ENCODE results near the gene DLAT. TPM values are rescaled to one million over a fixed set of nuclear protein-coding genes. Genes with fewer than 3 reads are reported as not detected.

DLAT gene
- total RNA-seq, 1 experiment from 2014 or later, result 28.1 TPM

DNA sequence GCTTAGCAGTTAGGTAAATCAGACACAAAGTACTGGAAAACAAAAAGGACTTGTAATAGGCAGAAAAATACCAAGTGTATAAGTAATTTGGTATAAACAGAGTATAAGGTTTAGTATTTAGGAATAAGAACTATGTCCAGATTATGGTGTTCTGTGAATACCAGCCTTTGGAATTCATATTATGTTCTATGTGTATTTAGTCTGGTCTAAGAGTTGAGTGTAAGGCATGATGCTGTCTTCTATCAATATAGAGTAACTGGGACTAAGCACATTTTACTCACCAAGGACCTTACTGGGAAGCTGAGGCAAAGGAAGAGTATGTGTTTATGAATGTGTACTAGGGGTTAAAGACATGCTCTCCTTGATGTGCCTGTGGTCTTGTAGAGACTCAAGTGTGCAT is 71.0 kb downstream of the DLAT start:
- in situ Hi-C loops (cut with HindIII; ENCODE audit: low pct_unique_long_range_greater_than_20kb, low sequenced_read_pairs), result no loop called here
- no peak for DNase-seq (ENCODE audit: low read depth)

DNA sequence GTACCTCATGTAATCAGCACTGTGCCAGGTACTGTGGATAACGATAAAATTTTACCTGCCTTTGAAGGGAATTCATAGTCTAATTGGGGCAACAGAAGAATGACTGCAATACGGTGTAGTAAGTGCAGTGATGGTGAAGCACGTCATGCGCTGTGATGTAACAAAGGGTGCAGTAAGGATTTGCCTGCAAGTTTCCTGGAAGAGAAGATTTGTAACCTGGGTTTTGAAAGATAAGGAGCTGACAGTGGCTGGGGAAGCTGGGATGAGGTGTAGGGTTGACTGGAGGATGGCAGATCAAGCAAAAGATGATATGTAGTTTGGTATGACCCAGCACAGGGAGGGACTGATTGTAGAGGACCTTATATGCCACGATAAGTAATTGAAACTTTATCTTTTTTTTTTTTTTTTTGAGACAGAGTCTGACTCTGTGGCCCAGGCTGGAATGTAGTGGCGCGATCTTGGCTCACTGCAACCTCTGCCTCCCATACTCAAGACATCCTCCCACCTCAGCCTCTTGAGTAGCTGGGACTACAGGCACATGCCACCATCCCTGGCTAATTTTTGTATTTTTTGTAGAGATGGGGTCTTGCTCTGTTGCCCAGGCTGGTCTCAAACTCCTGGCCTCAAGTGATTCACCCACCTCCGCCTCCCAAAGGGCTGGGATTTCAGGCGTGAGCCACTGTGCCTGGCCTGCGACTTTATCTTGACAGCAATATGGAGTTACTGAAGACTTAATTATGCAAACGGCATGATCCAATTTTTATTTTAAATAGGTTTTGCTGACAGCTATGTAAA is 72.7 kb downstream of the DLAT start:
- in situ Hi-C loops (cut with HindIII; ENCODE audit: low pct_unique_long_range_greater_than_20kb, low sequenced_read_pairs), result no loop called here

DNA sequence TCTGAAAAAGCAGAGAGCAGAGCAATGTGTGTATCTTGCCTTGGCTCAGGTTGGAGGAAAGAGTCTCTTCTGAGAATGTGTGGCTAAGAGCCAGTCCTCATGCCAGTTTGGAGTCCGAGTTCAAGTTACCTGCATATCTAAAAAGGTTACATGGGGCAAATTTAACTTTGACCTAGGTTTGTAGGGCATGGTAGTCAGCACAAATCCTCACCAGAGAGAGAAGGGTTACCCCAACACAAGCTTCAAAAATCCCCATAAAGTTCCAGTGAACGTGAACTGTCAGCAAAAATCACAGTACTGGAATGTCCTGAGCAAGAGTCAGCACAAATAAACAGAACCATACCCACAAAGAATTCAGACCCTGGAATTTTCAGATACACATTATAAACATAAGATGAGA is 75.3 kb downstream of the DLAT start:
- DNase-seq (ENCODE audit: low read depth), result no peak
- in situ Hi-C loops (cut with HindIII; ENCODE audit: low pct_unique_long_range_greater_than_20kb, low sequenced_read_pairs), result loop anchor here (10.0 kb wide), 1 partner anchor 54 kb away; no protein-coding TSS in a partner anchor

More for the DNA sequence above, 72.7 kb downstream of the DLAT start:
- no peak for DNase-seq (ENCODE audit: low read depth)

GRCh38 chr11:112103446-112103845 is 78.2 kb downstream of the DLAT start:
- in situ Hi-C loops (cut with HindIII; ENCODE audit: low pct_unique_long_range_greater_than_20kb, low sequenced_read_pairs), result loop anchor here (10.0 kb wide), 1 partner anchor 51 kb away; no protein-coding TSS in a partner anchor
- DNase-seq (ENCODE audit: low read depth), result no peak

- peak; percentile 57 for DNase-seq (ENCODE audit: low read depth)
- in situ Hi-C loops (cut with HindIII; ENCODE audit: low pct_unique_long_range_greater_than_20kb, low sequenced_read_pairs), result loop anchor here (10.0 kb wide), 1 partner anchor 49 kb away; no protein-coding TSS in a partner anchor
Measured at GRCh38 chr11:112106070-112106469, 80.9 kb downstream of the DLAT start.

Other genes starting within 250 kb of the DLAT start
- 17.2 and 45.7 TPM in 2 replicates for gene ALG9, start 153.8 kb upstream of the DLAT start, total RNA-seq (2014; rRNA removed; shearing (Covaris generic); ENCODE audit: low replicate concordance)
- gene FDXACB1, start 146.2 kb upstream of the DLAT start, total RNA-seq (2014; rRNA removed; shearing (Covaris generic); ENCODE audit: low replicate concordance), result 0.30 and 2.1 TPM in 2 replicates
- gene CFAP68, start 145.9 kb upstream of the DLAT start, total RNA-seq (2014; rRNA removed; shearing (Covaris generic); ENCODE audit: low replicate concordance), result 29.9 and 39.5 TPM in 2 replicates
- gene CRYAB, start 113.6 kb upstream of the DLAT start, total RNA-seq (2014; rRNA removed; shearing (Covaris generic); ENCODE audit: low replicate concordance), result 0.78 and 2.4 TPM in 2 replicates
- 2.9 TPM in 1 of 2 replicates, not detected in the other for gene HSPB2, start 112.7 kb upstream of the DLAT start, total RNA-seq (2014; rRNA removed; shearing (Covaris generic); ENCODE audit: low replicate concordance)
- 1.7 TPM in 1 of 2 replicates, not detected in the other for gene C11orf52, start 106.5 kb upstream of the DLAT start, total RNA-seq (2014; rRNA removed; shearing (Covaris generic); ENCODE audit: low replicate concordance)
- 14.2 and 25.0 TPM in 2 replicates for gene DIXDC1, start 88.1 kb upstream of the DLAT start, total RNA-seq (2014; rRNA removed; shearing (Covaris generic); ENCODE audit: low replicate concordance)
- 0.49 and 11.4 TPM in 2 replicates for gene PIH1D2, start 48.6 kb downstream of the DLAT start, total RNA-seq (2014; rRNA removed; shearing (Covaris generic); ENCODE audit: low replicate concordance)
- 13.2 and 19.8 TPM in 2 replicates for gene NKAPD1, start 48.9 kb downstream of the DLAT start, total RNA-seq (2014; rRNA removed; shearing (Covaris generic); ENCODE audit: low replicate concordance)
- gene TIMM8B, start 61.3 kb downstream of the DLAT start, total RNA-seq (2014; rRNA removed; shearing (Covaris generic); ENCODE audit: low replicate concordance), result 33.6 and 76.9 TPM in 2 replicates
- 75.6 and 140 TPM in 2 replicates for gene SDHD, start 61.5 kb downstream of the DLAT start, total RNA-seq (2014; rRNA removed; shearing (Covaris generic); ENCODE audit: low replicate concordance)
- 119 and 132 TPM in 2 replicates for gene IL18, start 138.7 kb downstream of the DLAT start, total RNA-seq (2014; rRNA removed; shearing (Covaris generic); ENCODE audit: low replicate concordance)
- not detected in 2 replicates for gene TEX12, start 142.0 kb downstream of the DLAT start, total RNA-seq (2014; rRNA removed; shearing (Covaris generic); ENCODE audit: low replicate concordance)
- 8.1 and 8.9 TPM in 2 replicates for gene BCO2, start 150.1 kb downstream of the DLAT start, total RNA-seq (2014; rRNA removed; shearing (Covaris generic); ENCODE audit: low replicate concordance)
- 30.1 and 70.3 TPM in 2 replicates for gene PTS, start 201.0 kb downstream of the DLAT start, total RNA-seq (2014; rRNA removed; shearing (Covaris generic); ENCODE audit: low replicate concordance)
- not detected in 2 replicates for gene PLET1, start 235.5 kb downstream of the DLAT start, total RNA-seq (2014; rRNA removed; shearing (Covaris generic); ENCODE audit: low replicate concordance)